GM20000 (cell line): ENCODE measurements around the gene SECTM1.

Experiments used
- DNase-seq: peaks from one replicate; pipeline ENCODE4 v3.0.0; 2012; ENCODE audit warnings: low spot score
- CTCF ChIP-seq: IDR thresholded peaks from 2 replicates; pipeline ENCODE4 v1.5.1; 2012; ENCODE audit warnings: mild to moderate bottlenecking, control low read depth; ENCODE audit errors: extremely low read depth, missing control alignments

The SECTM1 gene

DNA sequence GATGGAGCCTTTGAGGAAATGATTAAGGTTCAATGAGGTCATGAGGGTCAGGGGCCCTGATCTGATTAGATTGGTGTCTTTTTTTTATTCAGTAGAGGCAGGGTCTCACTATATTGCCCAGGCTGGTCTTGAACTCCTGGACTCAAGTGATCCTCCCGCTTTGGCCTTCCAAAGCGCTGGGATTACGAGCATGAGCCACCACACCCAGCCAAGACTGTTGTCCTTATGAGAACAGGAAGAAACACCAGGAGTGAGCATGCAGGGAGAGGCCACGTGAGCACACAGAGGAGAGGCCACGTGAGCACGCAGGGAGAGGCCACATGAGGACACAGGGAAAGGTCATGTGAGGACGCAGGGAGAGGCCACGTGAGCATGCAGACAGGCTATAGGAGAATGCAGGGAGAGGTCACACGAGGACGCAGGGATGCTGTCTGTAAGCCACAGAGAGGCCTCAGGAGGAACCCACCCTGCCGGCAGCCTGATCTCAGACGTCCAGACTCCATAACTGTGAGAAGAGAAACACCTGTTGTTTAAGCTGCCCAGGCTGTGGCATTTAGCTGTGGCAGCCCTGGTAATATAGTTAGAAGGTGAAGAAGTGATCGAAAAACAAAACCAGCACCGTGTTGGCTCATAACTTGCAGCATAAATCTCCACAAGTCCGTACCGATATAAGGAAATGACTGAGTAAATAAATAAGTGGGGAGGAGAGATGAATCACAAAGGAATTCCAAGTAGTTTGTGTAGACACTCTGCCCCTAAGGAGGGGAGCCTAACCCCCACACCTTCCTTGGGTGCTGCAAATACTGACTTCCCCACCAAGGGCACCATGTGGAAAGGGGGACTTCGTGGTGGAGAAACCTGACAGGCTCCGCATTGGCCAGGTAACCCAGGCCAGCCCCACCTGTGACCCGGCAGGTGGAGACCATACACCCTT, 45.4 kb downstream of the SECTM1 start:
- no peak for DNase-seq
- no peak for TF ChIP-seq CTCF

- no peak for DNase-seq
- no peak for TF ChIP-seq CTCF
These were observed 46.3 kb downstream of the SECTM1 start for GRCh38 chr17:82287013-82287867.

DNA sequence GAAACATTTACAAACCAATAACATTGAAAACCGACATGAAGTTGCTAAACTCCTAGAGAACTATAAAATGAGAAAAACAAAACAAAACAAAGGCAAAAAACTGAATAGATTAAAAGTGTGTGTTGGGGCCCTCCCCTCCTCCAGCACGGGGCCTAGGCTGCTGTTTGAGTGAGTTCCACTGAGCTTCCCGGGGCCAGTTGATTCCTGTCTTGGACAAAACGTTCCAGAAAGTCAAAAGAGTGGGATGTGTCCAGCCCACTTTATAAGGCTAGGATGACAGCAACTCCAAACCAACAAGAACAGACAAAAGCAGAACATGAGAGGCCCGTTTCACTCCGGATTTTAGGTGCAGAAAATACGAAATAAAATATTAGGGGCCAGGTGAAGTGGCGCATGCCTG, 48.4 kb downstream of the SECTM1 start:
- TF ChIP-seq CTCF: no peak
- no peak for DNase-seq

GRCh38 chr17:82283208-82283749, 50.3 kb downstream of the SECTM1 start:
- no peak for DNase-seq

DNA sequence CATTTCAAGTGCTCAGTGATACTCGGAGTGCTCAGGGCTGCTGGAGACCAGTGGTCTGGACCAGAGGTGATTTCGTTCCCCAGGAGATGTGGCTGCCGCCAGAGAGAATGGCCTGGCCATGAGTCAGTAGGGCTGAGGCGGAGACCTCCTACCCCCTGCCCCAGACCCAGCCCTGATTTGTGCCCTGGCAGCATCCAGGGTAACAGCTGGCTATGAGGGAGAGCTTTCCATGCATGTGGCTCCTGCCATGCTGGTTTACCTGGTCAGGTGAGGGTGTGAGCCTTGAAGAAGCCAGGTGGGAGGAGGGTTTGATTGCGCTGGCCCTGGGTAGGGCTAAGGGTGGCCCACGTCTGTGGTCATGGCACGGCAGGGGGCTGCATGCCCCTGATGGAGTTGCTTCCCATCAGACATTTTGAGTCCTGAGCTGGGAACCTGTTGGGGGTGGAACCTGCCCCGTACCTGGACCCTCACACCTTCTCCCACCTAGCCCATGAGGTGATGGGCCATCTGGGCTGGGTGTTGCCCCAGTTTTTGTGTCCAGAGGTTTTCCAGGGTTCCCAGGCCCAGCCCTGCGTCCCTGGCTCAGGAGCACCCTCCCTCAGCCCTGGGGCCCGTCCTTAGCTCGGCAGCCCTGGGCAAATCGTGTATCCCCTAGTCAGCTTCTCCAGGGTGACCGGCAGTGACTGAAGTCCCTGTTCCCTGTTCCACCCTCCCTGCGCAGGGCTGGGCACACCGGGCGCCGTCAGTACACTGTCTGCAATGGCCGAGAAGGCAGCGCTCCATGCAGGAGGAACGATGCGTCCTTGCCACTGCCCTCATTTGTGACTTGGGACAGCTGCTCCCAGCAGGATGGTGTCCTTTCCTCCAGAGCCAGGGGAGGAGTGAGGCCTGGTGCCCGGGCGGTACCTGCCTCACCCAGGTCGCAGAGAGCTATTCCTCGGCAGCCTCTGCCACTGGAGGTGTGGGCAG, 51.0 kb downstream of the SECTM1 start:
- no peak for DNase-seq
- TF ChIP-seq CTCF: no peak

More at GRCh38 chr17:82283208-82283749, 50.3 kb downstream of the SECTM1 start:
- no peak for TF ChIP-seq CTCF

- no peak for TF ChIP-seq CTCF
- DNase-seq: no peak
These were observed 51.9 kb downstream of the SECTM1 start for GRCh38 chr17:82281502-82282238.
